ENCODE results near the gene ZNF580. TPM values are rescaled to one million over a fixed set of nuclear protein-coding genes. Genes with fewer than 3 reads are reported as not detected.

ZNF580 gene
- total and polyA plus RNA-seq, 8 donors: 12.7 to 40.5 (median 18.7) TPM

GRCh38 chr19:55638864-55639359 is 1.9 kb upstream of the ZNF580 start:
- Histone ChIP-seq H3K36me3 (no peaks in the 10 kb centered on the region), H3K9me3 (no peaks in the 10 kb centered on the region), H3K27me3 (no peaks in the 10 kb centered on the region), H3K4me3 (no peak overlapping the region), H3K4me1 (peaks cover 11 to 22% (median 13%) of the 10 kb centered on the region in 3 donors), H3K27ac (no peak overlapping the region)
- no peak for FAIRE-seq
- peak in 4 of 6 donors; percentile 4 to 55 (median 36) for DNase-seq
- intact Hi-C loops (cut with DNase I): no loop called here
- WGBS, 2 donors: 87 to 91% methylated on average over 6 of the region's 6 CpGs
- ATAC-seq: no peak
- TF ChIP-seq, protein P1, sequence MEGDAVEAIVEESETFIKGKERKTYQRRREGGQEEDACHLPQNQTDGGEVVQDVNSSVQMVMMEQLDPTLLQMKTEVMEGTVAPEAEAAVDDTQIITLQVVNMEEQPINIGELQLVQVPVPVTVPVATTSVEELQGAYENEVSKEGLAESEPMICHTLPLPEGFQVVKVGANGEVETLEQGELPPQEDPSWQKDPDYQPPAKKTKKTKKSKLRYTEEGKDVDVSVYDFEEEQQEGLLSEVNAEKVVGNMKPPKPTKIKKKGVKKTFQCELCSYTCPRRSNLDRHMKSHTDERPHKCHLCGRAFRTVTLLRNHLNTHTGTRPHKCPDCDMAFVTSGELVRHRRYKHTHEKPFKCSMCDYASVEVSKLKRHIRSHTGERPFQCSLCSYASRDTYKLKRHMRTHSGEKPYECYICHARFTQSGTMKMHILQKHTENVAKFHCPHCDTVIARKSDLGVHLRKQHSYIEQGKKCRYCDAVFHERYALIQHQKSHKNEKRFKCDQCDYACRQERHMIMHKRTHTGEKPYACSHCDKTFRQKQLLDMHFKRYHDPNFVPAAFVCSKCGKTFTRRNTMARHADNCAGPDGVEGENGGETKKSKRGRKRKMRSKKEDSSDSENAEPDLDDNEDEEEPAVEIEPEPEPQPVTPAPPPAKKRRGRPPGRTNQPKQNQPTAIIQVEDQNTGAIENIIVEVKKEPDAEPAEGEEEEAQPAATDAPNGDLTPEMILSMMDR (IDR thresholded peaks at IDR 0.05): peak in 1 of 4 donors; percentile 20

DNA sequence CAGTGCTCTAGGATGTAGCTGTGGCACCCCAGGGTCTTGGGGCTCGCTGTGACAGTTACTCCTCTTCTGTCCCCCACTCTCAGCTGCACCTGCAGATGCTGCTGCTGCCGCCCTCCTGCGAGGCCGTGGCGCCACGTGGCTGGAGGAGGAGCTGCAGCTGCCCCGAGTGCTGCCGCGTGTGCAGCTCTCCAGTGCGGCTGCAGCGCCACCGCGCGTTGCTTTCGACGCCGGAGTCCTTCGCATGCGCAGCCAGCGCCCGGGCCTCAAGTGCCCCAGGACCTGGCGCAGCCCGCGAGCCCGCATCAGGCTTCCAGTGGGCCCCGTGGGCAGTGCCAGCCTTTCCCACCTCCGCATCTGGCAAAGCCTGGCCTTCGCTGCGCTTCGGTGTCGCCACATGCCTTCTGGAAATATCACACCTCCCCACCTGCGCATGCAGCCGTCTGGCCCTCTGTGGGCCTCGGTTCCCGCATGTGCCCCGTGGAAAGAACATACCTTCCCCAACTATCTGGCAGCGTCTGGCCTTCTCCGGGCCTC is 692 bp upstream of the ZNF580 start:
- 14 to 19% methylated on average over 38 of the region's 38 CpGs for WGBS, 2 donors
- Histone ChIP-seq H3K9me3 (no peaks in the 10 kb centered on the region), H3K4me3 (peak overlapping the region; percentile 63 to 86 (median 71)), H3K4me1 (peaks cover 13 to 22% (median 14%) of the 10 kb centered on the region in 3 donors), H3K27ac (peak overlapping the region; percentile 64 to 89 (median 82)), H3K27me3 (no peaks in the 10 kb centered on the region), H3K36me3 (no peaks in the 10 kb centered on the region)
- peak; percentile 41 to 87 (median 69) for DNase-seq
- intact Hi-C loops (cut with DNase I): no loop called here
- TF ChIP-seq, protein P1 (IDR thresholded peaks at IDR 0.05): peak in 1 of 4 donors; percentile 18
- no peak for FAIRE-seq
- ATAC-seq: peak; percentile 25 to 38 (median 32)

DNA sequence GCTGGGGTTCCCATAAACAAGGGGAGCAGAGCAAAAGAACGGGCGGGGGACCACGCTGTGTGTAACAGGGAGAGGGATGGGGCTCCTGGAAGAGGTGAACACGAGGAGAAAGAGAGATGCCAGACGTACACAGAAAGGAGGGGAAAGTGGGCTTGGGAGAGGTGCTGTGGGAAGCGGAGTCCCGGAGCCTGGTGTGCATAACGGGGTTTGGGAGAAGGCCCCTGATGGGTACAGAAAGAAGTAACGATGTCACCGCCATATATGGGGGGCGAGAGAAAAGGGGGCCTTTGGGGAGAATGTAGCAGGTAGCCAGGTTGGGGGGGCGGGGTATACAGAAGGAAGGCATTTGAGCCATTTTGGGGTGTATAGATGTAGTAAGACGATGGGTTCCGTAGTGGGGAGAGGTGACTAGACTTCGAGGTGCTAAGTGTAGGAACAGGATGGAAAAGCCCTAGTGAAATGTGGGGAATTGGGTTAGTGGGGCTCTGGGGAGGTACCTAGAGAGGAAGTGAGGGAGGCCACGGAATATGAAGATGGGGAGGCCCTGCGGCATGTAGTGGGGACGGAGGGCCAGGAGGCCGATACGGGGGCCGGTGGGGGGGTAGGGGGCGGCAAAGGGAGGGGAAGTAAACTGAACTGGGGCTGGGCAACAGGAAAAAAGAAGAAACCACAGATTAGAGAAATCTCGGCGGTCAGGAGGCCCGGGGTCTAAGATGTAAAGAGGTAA is 787 bp downstream of the ZNF580 start:
- DNase-seq: peak in 2 of 6 donors; percentile 17 to 18
- no peaks in the 10 kb centered on the region for H3K36me3 ChIP-seq
- intact Hi-C loops (cut with DNase I): no loop called here
- no peaks in the 10 kb centered on the region for H3K27me3 ChIP-seq
- ATAC-seq: peak in 3 of 4 donors; percentile 1 to 2 (median 2)
- peak overlapping the region; percentile 63 to 86 (median 71) for H3K4me3 ChIP-seq
- peaks cover 7 to 13% (median 10%) of the 10 kb centered on the region in 3 donors for H3K4me1 ChIP-seq
- no peaks in the 10 kb centered on the region for H3K9me3 ChIP-seq
- 1 to 2% methylated on average over 25 of the region's 25 CpGs for WGBS, 2 donors
- H3K27ac ChIP-seq: peak overlapping the region; percentile 64 to 89 (median 82)
- FAIRE-seq: no peak
- TF ChIP-seq, protein P1 (IDR thresholded peaks at IDR 0.05): no peak

DNA sequence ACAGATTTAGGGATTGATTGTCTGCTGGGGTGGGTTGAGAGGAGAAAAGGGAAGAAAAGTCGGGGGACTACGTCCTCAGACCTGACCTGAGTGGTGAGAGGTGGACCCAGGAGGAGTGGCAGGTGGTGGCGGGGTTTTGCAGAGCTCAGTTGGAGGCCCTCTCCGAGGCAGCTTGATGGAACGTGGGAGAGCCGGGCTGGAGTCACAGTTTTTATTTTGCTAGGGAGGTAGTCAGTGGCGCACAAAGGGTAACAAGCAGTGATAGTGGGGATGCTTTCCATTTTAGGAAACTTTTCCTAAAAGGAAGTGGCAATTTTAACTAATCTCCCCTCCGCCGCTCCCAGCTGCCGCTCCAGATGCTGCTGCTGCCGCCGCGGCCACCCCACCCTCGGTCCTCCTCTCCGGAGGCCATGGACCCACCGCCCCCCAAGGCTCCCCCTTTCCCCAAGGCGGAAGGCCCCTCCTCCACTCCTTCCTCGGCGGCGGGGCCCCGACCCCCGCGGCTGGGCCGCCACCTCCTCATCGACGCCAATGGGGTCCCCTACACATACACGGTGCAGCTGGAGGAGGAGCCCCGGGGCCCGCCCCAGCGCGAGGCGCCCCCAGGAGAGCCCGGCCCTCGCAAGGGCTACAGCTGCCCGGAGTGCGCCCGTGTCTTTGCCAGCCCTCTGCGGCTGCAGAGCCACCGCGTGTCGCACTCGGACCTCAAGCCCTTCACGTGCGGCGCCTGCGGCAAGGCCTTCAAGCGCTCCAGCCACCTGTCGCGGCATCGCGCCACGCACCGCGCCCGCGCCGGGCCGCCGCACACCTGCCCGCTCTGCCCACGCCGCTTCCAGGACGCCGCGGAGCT is 1.6 kb downstream of the ZNF580 start:
- Histone ChIP-seq H3K36me3 (no peaks in the 10 kb centered on the region), H3K4me1 (peaks cover 7 to 17% (median 10%) of the 10 kb centered on the region in 3 donors), H3K27me3 (no peaks in the 10 kb centered on the region), H3K9me3 (no peaks in the 10 kb centered on the region), H3K27ac (peak overlapping the region; percentile 31 to 89 (median 54)), H3K4me3 (peak overlapping the region; percentile 33 to 86 (median 68))
- ATAC-seq (peak; percentile 1 to 6 (median 4)), DNase-seq (peak in 3 of 6 donors; percentile 32 to 82 (median 59)), FAIRE-seq (no peak)
- intact Hi-C loops (cut with DNase I): no loop called here
- TF ChIP-seq, protein P1 (IDR thresholded peaks at IDR 0.05): no peak
- 1% methylated on average over 36 to 65 of the region's 65 CpGs for WGBS, 2 donors
